Measurements from ENCODE around the gene TAX1BP1.

The TAX1BP1 gene

GRCh38 chr7:27871866-27872265 lies 131.9 kb downstream of the TAX1BP1 start:
- no peak overlapping the region for H3K4me3 ChIP-seq (ENCODE audit: low read depth, low read length)
- DNase-seq (ENCODE audit: low read depth): no peak

DNA sequence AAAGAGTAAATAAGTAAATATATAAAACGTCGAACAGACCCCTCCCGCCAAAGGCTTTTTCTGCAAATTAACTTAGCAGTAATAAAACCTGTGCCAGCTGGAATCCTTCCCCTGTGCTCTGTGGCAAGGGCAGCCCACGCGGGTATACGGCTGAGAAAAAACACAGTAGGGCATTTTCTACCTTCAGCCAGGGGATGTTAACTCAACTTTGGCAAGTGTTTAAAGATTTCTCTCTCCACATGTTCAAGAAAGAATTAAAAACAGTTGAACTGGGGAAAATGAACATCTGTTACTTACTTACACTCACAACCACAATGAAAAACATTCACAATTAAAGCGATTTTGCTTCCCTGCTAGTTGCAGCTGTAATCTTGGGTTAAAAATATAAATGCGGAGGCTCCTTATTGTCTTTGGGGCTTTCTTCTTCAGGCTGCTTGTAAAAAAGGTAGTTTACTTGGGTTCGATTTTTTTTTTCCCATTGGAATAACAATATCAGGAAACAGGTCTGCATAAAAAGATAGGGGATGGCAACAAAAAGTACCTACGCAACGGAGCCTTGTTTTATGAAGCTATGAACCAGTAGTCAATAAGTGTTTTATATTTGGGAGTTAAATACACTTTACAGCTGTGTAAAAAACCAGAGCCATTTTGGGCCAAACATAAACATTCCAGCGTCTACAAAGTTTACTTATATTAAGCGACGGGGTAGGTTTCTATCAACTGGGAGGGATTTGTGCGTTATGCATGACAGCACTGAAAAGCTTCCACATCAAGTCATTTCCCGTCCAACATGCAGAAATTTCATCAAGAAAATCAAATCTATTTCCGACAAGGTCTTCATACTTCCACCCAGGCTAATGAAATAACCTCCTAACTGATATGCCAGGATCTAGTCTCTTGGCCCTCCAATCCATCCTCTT lies 132.7 kb downstream of the TAX1BP1 start:
- no peak for DNase-seq (ENCODE audit: low read depth)
- no peak overlapping the region for H3K4me3 ChIP-seq (ENCODE audit: low read depth, low read length)

GRCh38 chr7:27873981-27874957 lies 134.3 kb downstream of the TAX1BP1 start:
- H3K4me3 ChIP-seq (ENCODE audit: low read depth, low read length): no peak overlapping the region
- peak; percentile 67 for DNase-seq (ENCODE audit: low read depth)

DNA sequence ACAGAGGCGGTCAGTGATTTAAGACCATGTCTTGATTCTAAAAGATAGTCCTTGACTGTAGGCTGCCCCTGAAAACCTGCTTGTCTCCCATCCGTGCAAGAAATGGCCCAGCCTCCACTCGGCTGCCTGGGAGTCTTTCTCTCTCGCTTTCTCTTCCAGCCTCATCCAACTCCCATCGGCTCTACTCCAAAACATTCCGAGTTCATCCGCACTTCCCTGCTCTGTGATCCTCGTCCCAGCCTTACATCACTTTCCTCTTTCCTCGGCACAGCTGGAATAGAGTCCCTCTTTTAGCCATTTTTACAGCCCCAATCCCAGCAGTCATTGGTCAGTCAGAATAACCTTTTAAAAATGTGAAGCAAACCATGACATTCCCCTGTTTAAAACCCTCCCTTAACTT lies 135.1 kb downstream of the TAX1BP1 start:
- DNase-seq (ENCODE audit: low read depth): no peak
- H3K4me3 ChIP-seq (ENCODE audit: low read depth, low read length): no peak overlapping the region

DNA sequence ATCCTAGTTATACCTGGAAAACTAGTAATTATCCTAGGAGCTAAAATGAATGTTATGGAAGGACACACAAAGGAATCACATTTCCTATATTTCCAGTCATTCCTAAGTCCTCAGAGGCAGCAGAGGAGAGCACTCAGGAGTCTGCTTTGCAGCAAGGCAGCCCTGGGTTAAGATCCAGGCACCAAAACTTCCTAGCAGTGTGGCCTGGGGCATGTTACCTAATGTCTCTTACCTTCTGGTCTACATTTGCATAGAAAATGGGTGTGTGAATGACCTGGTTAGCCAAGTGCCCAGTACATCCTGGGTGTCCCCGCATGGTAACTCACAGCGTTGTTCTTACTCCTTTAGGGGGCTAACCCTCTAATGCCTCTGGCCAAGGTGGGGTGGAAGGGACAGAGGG lies 135.9 kb downstream of the TAX1BP1 start:
- no peak overlapping the region for H3K4me3 ChIP-seq (ENCODE audit: low read depth, low read length)
- DNase-seq (ENCODE audit: low read depth): no peak

DNA sequence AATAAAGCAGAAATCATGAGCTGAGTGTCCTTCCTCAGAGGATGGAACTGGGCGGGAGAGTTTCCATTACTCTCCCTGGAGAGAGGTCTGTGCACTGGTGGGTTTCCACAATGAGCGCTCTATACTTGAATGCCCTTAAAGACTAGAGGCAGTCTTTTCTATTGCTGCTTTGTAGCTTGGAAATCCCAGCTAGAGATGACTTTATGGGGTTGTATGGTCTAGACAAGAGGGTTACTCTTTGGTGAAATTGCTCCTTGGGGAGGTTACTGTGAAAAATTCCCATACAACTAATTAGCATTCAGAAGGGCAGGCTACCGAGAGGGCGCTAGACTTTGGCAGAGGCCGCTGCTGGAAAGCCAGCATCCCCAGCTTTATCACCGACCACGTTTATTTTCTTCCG lies 136.8 kb downstream of the TAX1BP1 start:
- no peak for DNase-seq (ENCODE audit: low read depth)
- H3K4me3 ChIP-seq (ENCODE audit: low read depth, low read length): no peak overlapping the region

All from skeletal muscle cell (primary cell).